ENCODE data around the gene PDZD7.

Gene PDZD7

GRCh38 chr10:100970076-100970913, 60.6 kb downstream of the PDZD7 start:
- Mint-ChIP-seq H3K36me3 (no peaks in the 10 kb centered on the region), H3K9me3 (ENCODE audit: low read depth) (no peaks in the 10 kb centered on the region), H3K4me3 (peak overlapping the region; percentile 70), H3K27me3 (no peaks in the 10 kb centered on the region), H3K4me1 (ENCODE audit: low read depth) (peaks cover 6% of the 10 kb centered on the region), H3K27ac (no peak overlapping the region)

- Mint-ChIP-seq H3K27ac (no peak within 1 kb of the TSS), H3K36me3 (no peaks in the 10 kb centered on the region), H3K27me3 (no peaks in the 10 kb centered on the region), H3K9me3 (ENCODE audit: low read depth) (no peaks in the 10 kb centered on the region), H3K4me3 (peak within 1 kb of the TSS; percentile 75), H3K4me1 (ENCODE audit: low read depth) (peaks cover 6% of the 10 kb centered on the region)
Observed at GRCh38 chr10:100969187-100970075, 61.5 kb downstream of the PDZD7 start, which contains the start of gene SEMA4G. TSS of gene SEMA4G (plus strand) at chr10:100969504. CDS start at chr10:100972913, 3,409 bp downstream.

- H3K4me3 Mint-ChIP-seq = peak overlapping the region; percentile 75
- no peak overlapping the region for H3K27ac Mint-ChIP-seq
- H3K27me3 Mint-ChIP-seq = no peaks in the 10 kb centered on the region
- H3K36me3 Mint-ChIP-seq = no peaks in the 10 kb centered on the region
- no peaks in the 10 kb centered on the region for H3K9me3 Mint-ChIP-seq (ENCODE audit: low read depth)
- peaks cover 6% of the 10 kb centered on the region for H3K4me1 Mint-ChIP-seq (ENCODE audit: low read depth)
Observed at GRCh38 chr10:100968863-100969186, 62.1 kb downstream of the PDZD7 start.

- H3K36me3 Mint-ChIP-seq = no peaks in the 10 kb centered on the region
- peaks cover 6% of the 10 kb centered on the region for H3K4me1 Mint-ChIP-seq (ENCODE audit: low read depth)
- no peak overlapping the region for H3K27ac Mint-ChIP-seq
- H3K27me3 Mint-ChIP-seq = no peaks in the 10 kb centered on the region
- H3K9me3 Mint-ChIP-seq (ENCODE audit: low read depth) = no peaks in the 10 kb centered on the region
- H3K4me3 Mint-ChIP-seq = peak overlapping the region; percentile 75
Observed at GRCh38 chr10:100968062-100968736, 62.7 kb downstream of the PDZD7 start.

- peaks cover 6% of the 10 kb centered on the region for H3K4me1 Mint-ChIP-seq (ENCODE audit: low read depth)
- no peaks in the 10 kb centered on the region for H3K27me3 Mint-ChIP-seq
- H3K9me3 Mint-ChIP-seq (ENCODE audit: low read depth) = no peaks in the 10 kb centered on the region
- no peak overlapping the region for H3K4me3 Mint-ChIP-seq
- H3K27ac Mint-ChIP-seq = no peak overlapping the region
- no peaks in the 10 kb centered on the region for H3K36me3 Mint-ChIP-seq
Observed at GRCh38 chr10:100967332-100967731, 63.6 kb downstream of the PDZD7 start.

- Mint-ChIP-seq H3K4me1 (ENCODE audit: low read depth) (peaks cover 6% of the 10 kb centered on the region), H3K27me3 (no peaks in the 10 kb centered on the region), H3K4me3 (no peak overlapping the region), H3K9me3 (ENCODE audit: low read depth) (no peaks in the 10 kb centered on the region), H3K27ac (no peak overlapping the region), H3K36me3 (no peaks in the 10 kb centered on the region)
Observed at GRCh38 chr10:100966887-100967286, 64.0 kb downstream of the PDZD7 start.

GRCh38 chr10:100965820-100966219, 65.1 kb downstream of the PDZD7 start:
- Mint-ChIP-seq H3K4me3 (no peak overlapping the region), H3K9me3 (ENCODE audit: low read depth) (no peaks in the 10 kb centered on the region), H3K36me3 (no peaks in the 10 kb centered on the region), H3K27ac (no peak overlapping the region), H3K27me3 (no peaks in the 10 kb centered on the region), H3K4me1 (ENCODE audit: low read depth) (peaks cover 6% of the 10 kb centered on the region)

GRCh38 chr10:100963826-100964225, 67.1 kb downstream of the PDZD7 start:
- Mint-ChIP-seq H3K36me3 (peaks cover 4% of the 10 kb centered on the region), H3K9me3 (ENCODE audit: low read depth) (no peaks in the 10 kb centered on the region), H3K27ac (no peak overlapping the region), H3K27me3 (no peaks in the 10 kb centered on the region), H3K4me1 (ENCODE audit: low read depth) (peaks cover 6% of the 10 kb centered on the region), H3K4me3 (no peak overlapping the region)

- no peak overlapping the region for H3K4me3 Mint-ChIP-seq
- H3K36me3 Mint-ChIP-seq = peaks cover 6% of the 10 kb centered on the region
- H3K27ac Mint-ChIP-seq = no peak overlapping the region
- no peaks in the 10 kb centered on the region for H3K9me3 Mint-ChIP-seq (ENCODE audit: low read depth)
- no peaks in the 10 kb centered on the region for H3K4me1 Mint-ChIP-seq (ENCODE audit: low read depth)
- no peaks in the 10 kb centered on the region for H3K27me3 Mint-ChIP-seq
Observed at GRCh38 chr10:100962351-100963080, 68.4 kb downstream of the PDZD7 start.

GRCh38 chr10:100960251-100960650, 70.7 kb downstream of the PDZD7 start:
- Mint-ChIP-seq H3K4me3 (no peak overlapping the region), H3K27me3 (no peaks in the 10 kb centered on the region), H3K4me1 (ENCODE audit: low read depth) (peaks cover 4% of the 10 kb centered on the region), H3K27ac (no peak overlapping the region), H3K9me3 (ENCODE audit: low read depth) (no peaks in the 10 kb centered on the region), H3K36me3 (peaks cover 10% of the 10 kb centered on the region)
